ENCODE results near the gene GPATCH8. TPM values are rescaled to one million over a fixed set of nuclear protein-coding genes. Genes with fewer than 3 reads are reported as not detected.

GPATCH8 gene
- total RNA-seq, 4 donors from 2014 or later = 55.1 to 71.2 (median 59.8) TPM

GRCh38 chr17:44359458-44360143 lies 143.6 kb downstream of the GPATCH8 start:
- Histone ChIP-seq H3K4me3 (no peak overlapping the region), H3K36me3 (no peaks in the 10 kb centered on the region), H3K4me1 (peaks cover 0 to 38% (median 17%) of the 10 kb centered on the region in 4 donors), H3K27me3 (peaks cover 0 to 12% of the 10 kb centered on the region in 2 donors), H3K27ac (no peak overlapping the region), H3K9me3 (no peaks in the 10 kb centered on the region)
- 85 to 87% methylated on average over 12 to 14 of the region's 14 CpGs for WGBS, 2 donors
- DNase-seq (ENCODE audit: low spot score in 2 of 2) = no peak
- TF ChIP-seq POLR2A (IDR thresholded peaks at IDR 0.05) (no peak), CTCF (IDR thresholded peaks at IDR 0.05) (no peak), EP300 (IDR thresholded peaks at IDR 0.05) (no peak)

- Histone ChIP-seq H3K27me3 (peaks cover 0 to 12% of the 10 kb centered on the region in 2 donors), H3K27ac (no peak overlapping the region), H3K36me3 (no peaks in the 10 kb centered on the region), H3K4me1 (peaks cover 0 to 35% (median 17%) of the 10 kb centered on the region in 4 donors), H3K4me3 (no peak overlapping the region), H3K9me3 (no peaks in the 10 kb centered on the region)
- TF ChIP-seq EP300 (IDR thresholded peaks at IDR 0.05) = no peak
- TF ChIP-seq CTCF (IDR thresholded peaks at IDR 0.05) = no peak
- no peak for TF ChIP-seq POLR2A (IDR thresholded peaks at IDR 0.05)
- DNase-seq (ENCODE audit: low spot score in 2 of 2) = no peak
- WGBS, 2 donors = 73 to 74% methylated on average over 6 of the region's 6 CpGs
These were observed 144.2 kb downstream of the GPATCH8 start for GRCh38 chr17:44359006-44359405.

- Histone ChIP-seq H3K27ac (no peak overlapping the region), H3K36me3 (peaks cover 0 to 6% (median 0%) of the 10 kb centered on the region in 3 donors), H3K4me3 (no peak overlapping the region), H3K27me3 (peaks cover 0 to 9% of the 10 kb centered on the region in 2 donors), H3K9me3 (no peaks in the 10 kb centered on the region), H3K4me1 (peaks cover 0 to 28% (median 15%) of the 10 kb centered on the region in 4 donors)
- 88 to 91% methylated on average over 9 of the region's 9 CpGs for WGBS, 2 donors
- TF ChIP-seq EP300 (IDR thresholded peaks at IDR 0.05) = no peak
- TF ChIP-seq CTCF (IDR thresholded peaks at IDR 0.05) = no peak
- TF ChIP-seq POLR2A (IDR thresholded peaks at IDR 0.05) = no peak
- no peak for DNase-seq (ENCODE audit: low spot score in 2 of 2)
These were observed 145.1 kb downstream of the GPATCH8 start for GRCh38 chr17:44358066-44358465.

- peaks cover 0 to 10% (median 2%) of the 10 kb centered on the region in 4 donors for H3K4me1 ChIP-seq
- no peaks in the 10 kb centered on the region for H3K9me3 ChIP-seq
- no peak for DNase-seq (ENCODE audit: low spot score in 2 of 2)
- TF ChIP-seq POLR2A (IDR thresholded peaks at IDR 0.05) = no peak
- no peak for TF ChIP-seq EP300 (IDR thresholded peaks at IDR 0.05)
- no peak for TF ChIP-seq CTCF (IDR thresholded peaks at IDR 0.05)
- no peaks in the 10 kb centered on the region for H3K27me3 ChIP-seq
- peaks cover 0 to 24% (median under 1%) of the 10 kb centered on the region in 3 donors for H3K36me3 ChIP-seq
- no peak overlapping the region for H3K4me3 ChIP-seq
- no peak overlapping the region for H3K27ac ChIP-seq
- 94 to 95% methylated on average over 4 to 11 of the region's 11 CpGs for WGBS, 2 donors
These were observed 147.0 kb downstream of the GPATCH8 start for GRCh38 chr17:44356241-44356640.

- Histone ChIP-seq H3K4me1 (peaks cover 0 to 4% (median 0%) of the 10 kb centered on the region in 4 donors), H3K4me3 (no peak overlapping the region), H3K36me3 (peaks cover 0 to 30% (median 4%) of the 10 kb centered on the region in 3 donors), H3K27ac (no peak overlapping the region), H3K9me3 (no peaks in the 10 kb centered on the region), H3K27me3 (no peaks in the 10 kb centered on the region)
- DNase-seq (ENCODE audit: low spot score in 2 of 2) = no peak
- WGBS, 2 donors = 81 to 83% methylated on average over 17 of the region's 17 CpGs
- TF ChIP-seq POLR2A (IDR thresholded peaks at IDR 0.05) (no peak), EP300 (IDR thresholded peaks at IDR 0.05) (no peak), CTCF (IDR thresholded peaks at IDR 0.05) (no peak)
These were observed 147.5 kb downstream of the GPATCH8 start for GRCh38 chr17:44355642-44356099.
